Psoas muscle (tissue), 8 donors: Measurements from ENCODE around the gene MTUS2. TPM values are rescaled to one million over a fixed set of nuclear protein-coding genes. Genes with fewer than 3 reads are reported as not detected.

Source experiments
- ATAC-seq, 4 donors: fragments of 200-7000 bp; cut with Tn5 transposase; one replicate each; pipeline ENCODE4 v1.9.1; 2020; ENCODE audit warnings: moderate library complexity in 3 of 4, mild to moderate bottlenecking in 2 of 4
- DNase-seq, 2 donors: peaks; one replicate each; pipeline ENCODE4 v3.0.0-alpha.2; 2020
- H3K27ac ChIP-seq: fragments of 200-600 bp; one replicate; pipeline ENCODE4 v1.8.0; 2022
- H3K27me3 ChIP-seq, 3 donors: fragments of 200-600 bp in 1 of 3; one replicate each; pipeline versions ENCODE4 v1.6.1 to v1.8.0; 2013 to 2022; ENCODE audit warnings: low read length in 2 of 3, mild to moderate bottlenecking in 2 of 3, moderate library complexity in 1 of 3; ENCODE audit not compliant: insufficient read depth in 3 of 3
- H3K36me3 ChIP-seq, 2 donors: fragments of 200-600 bp in 1 of 2; one replicate each; pipeline versions ENCODE4 v1.6.1 to v1.8.0; 2013 to 2022; ENCODE audit warnings: low read depth in 1 of 2, mild to moderate bottlenecking in 1 of 2, moderate library complexity in 1 of 2; ENCODE audit not compliant: insufficient read depth in 1 of 2
- H3K4me1 ChIP-seq: fragments of 200-600 bp; one replicate; pipeline ENCODE4 v1.8.0; 2022
- H3K4me3 ChIP-seq: fragments of 200-600 bp; one replicate; pipeline ENCODE4 v1.8.0; 2022; ENCODE audit warnings: mild to moderate bottlenecking
- H3K9me3 ChIP-seq: fragments of 200-600 bp; one replicate; pipeline ENCODE4 v1.8.0; 2022
- CTCF ChIP-seq: fragments of 200-600 bp; IDR thresholded peaks from one replicate; pipeline ENCODE4 v1.8.0; 2022; ENCODE audit warnings: antibody characterized with exemption
- WGBS, 3 donors: extraction: QIAGEN DNeasy Blood & Tissue Kit; methylation state at CpG; one replicate each; pipeline versions ENCODE4 v1.1.6 to v1.1.7; 2013; 5-methylcytosine and 5-hydroxymethylcytosine counted together
- intact Hi-C, 2 donors: fragments of 100-400 bp; cut with DNase I; formaldehyde crosslinking; loops; one replicate each; pipeline versions ENCODE4 v1.11.0 to v1.14.2; 2022
- polyA plus RNA-seq, 3 donors: library from polyadenylated mRNA; stranded (reverse); fragments of 200-250 nt; gene quantifications; one replicate each; pipeline ENCODE4 v1.2.3, GENCODE V29; 2013
- total RNA-seq, 4 donors: library from RNA; stranded (reverse); fragmentation: NEBNext Ultra II Directional in 2 of 4; extraction: Animal tissue kit (Norgen Biotek cat#: 25700) in 2 of 4; gene quantifications; one replicate each; pipeline versions ENCODE4 v1.2.1 to v1.2.4, GENCODE V29; 2021 to 2023
- donor health status: healthy with polysubstance abuse.
- donor health status: DM: no; HTN: no; CAD: no; lungs with moderate emphysema.
- donor health status: Bipolar disorder and iron deficiency.
- donor health status: healthy.
- donor health status: DM: yes; HTN: yes; CAD: no.
- donor health status: DM: no; HTN: no; CAD: no.
- donor health status: DM: no; HTN: no; CAD: no.
- donor health status: DM: yes; HTN: yes; CAD: no.

MTUS2 gene
- total and polyA plus RNA-seq, 7 donors: 0.03 to 0.79 (median 0.14) TPM; not detected in 2

- intact Hi-C loops: no loop called here
- DNase-seq (no peak), ATAC-seq (no peak)
- peaks cover 0 to 7% of the 10 kb centered on the region in 2 donors for H3K36me3 ChIP-seq
- no peaks in the 10 kb centered on the region for H3K27me3 ChIP-seq
- H3K9me3 ChIP-seq: no peaks in the 10 kb centered on the region
- no peaks in the 10 kb centered on the region for H3K4me1 ChIP-seq
- H3K27ac ChIP-seq: no peak overlapping the region
- no peak for TF ChIP-seq CTCF
- 87 to 95% (median 90%) methylated on average over 6 of the region's 6 CpGs for WGBS, 3 donors
- H3K4me3 ChIP-seq: no peak overlapping the region
These were observed 731.1 kb downstream of the MTUS2 start for GRCh38 chr13:29551214-29551613.

Other genes with a start within 250 kb of the MTUS2 start
- 100 to 1,000 TPM in 3 of 4 donors, 10 to 100 TPM in 1; 76.3 to 128 (median 122) TPM for gene POMP, start 161.2 kb upstream of the MTUS2 start, total RNA-seq
- gene POMP, start 161.2 kb upstream of the MTUS2 start, polyA plus RNA-seq: 100 to 1,000 TPM; 160 to 351 (median 247) TPM
- 1 to 10 TPM; 5.0 to 6.6 (median 6.0) TPM for gene SLC46A3, start 101.4 kb upstream of the MTUS2 start, total RNA-seq
- gene SLC46A3, start 101.4 kb upstream of the MTUS2 start, polyA plus RNA-seq: 10 to 100 TPM in 1 of 3 donors, 1 to 10 TPM in 2; 2.9 to 12.7 (median 5.7) TPM